ENCODE measurements around the gene KLF13. TPM values are rescaled to one million over a fixed set of nuclear protein-coding genes. Genes with fewer than 3 reads are reported as not detected.

The KLF13 gene
- total RNA-seq, 1 experiment from 2014 or later, result 14.1 TPM

- BruUV-seq (replicated peaks), result no TSS peak
These were observed 7.2 kb downstream of the KLF13 start for GRCh38 chr15:31333820-31334219.

DNA sequence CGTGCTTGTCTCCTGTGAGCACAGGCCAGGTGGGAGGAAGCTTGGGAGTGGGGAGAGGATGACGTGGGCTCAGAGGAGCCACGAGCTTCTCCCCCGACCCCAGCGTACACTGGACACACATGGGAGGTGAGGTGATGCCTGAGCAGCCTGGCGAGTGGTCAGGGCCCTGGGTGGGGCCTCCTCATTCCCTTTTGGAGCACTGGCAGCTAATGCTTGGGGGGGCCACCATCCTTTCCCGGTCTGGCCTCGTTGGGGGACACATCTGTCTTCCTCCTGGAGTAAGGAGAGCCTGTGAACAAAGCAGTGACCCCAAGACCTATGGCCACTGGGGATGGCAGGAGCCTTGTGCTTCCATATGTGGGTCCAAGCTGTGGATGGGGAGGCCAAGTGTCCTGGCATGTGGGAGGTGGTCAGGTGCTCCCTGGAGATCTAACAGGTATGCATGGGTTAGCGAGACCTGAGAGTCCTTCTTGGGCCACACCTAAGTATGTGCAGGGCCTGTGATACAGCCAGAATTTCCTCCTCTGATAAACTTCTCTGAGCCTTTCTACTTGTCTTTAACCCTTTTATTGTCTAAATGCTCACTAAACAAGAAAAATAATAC, 9.5 kb downstream of the KLF13 start:
- no TSS peak for BruUV-seq (replicated peaks)
- no peak for DNase-seq
- H3K27me3 Mint-ChIP-seq (ENCODE audit: unreplicated experiment), result no peaks in the 10 kb centered on the region
- TF ChIP-seq, protein P1, sequence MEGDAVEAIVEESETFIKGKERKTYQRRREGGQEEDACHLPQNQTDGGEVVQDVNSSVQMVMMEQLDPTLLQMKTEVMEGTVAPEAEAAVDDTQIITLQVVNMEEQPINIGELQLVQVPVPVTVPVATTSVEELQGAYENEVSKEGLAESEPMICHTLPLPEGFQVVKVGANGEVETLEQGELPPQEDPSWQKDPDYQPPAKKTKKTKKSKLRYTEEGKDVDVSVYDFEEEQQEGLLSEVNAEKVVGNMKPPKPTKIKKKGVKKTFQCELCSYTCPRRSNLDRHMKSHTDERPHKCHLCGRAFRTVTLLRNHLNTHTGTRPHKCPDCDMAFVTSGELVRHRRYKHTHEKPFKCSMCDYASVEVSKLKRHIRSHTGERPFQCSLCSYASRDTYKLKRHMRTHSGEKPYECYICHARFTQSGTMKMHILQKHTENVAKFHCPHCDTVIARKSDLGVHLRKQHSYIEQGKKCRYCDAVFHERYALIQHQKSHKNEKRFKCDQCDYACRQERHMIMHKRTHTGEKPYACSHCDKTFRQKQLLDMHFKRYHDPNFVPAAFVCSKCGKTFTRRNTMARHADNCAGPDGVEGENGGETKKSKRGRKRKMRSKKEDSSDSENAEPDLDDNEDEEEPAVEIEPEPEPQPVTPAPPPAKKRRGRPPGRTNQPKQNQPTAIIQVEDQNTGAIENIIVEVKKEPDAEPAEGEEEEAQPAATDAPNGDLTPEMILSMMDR (IDR thresholded peaks at IDR 0.05; ENCODE audit: unreplicated experiment), result no peak
- H3K27ac Mint-ChIP-seq (ENCODE audit: unreplicated experiment), result no peak overlapping the region
- CTCF ChIA-PET, result no interaction called here
- no peaks in the 10 kb centered on the region for H3K4me1 Mint-ChIP-seq (ENCODE audit: low read depth, unreplicated experiment)
- H3K4me3 Mint-ChIP-seq (ENCODE audit: low read depth, unreplicated experiment), result no peak overlapping the region
- no peaks in the 10 kb centered on the region for H3K9me3 Mint-ChIP-seq (ENCODE audit: low read depth, unreplicated experiment)
- intact Hi-C loops (cut with micrococcal nuclease; ENCODE audit: unreplicated experiment), result no loop called here
- no peaks in the 10 kb centered on the region for H3K36me3 Mint-ChIP-seq (ENCODE audit: insufficient read depth, unreplicated experiment)

More at GRCh38 chr15:31333820-31334219, 7.2 kb downstream of the KLF13 start:
- TF ChIP-seq, protein P1 (IDR thresholded peaks at IDR 0.05; ENCODE audit: unreplicated experiment), result no peak
- no peaks in the 10 kb centered on the region for H3K9me3 Mint-ChIP-seq (ENCODE audit: low read depth, unreplicated experiment)
- H3K27me3 Mint-ChIP-seq (ENCODE audit: unreplicated experiment), result no peaks in the 10 kb centered on the region
- H3K36me3 Mint-ChIP-seq (ENCODE audit: insufficient read depth, unreplicated experiment), result peaks cover 6% of the 10 kb centered on the region
- DNase-seq, result no peak
- CTCF ChIA-PET, result no interaction called here
- no peak overlapping the region for H3K27ac Mint-ChIP-seq (ENCODE audit: unreplicated experiment)
- H3K4me3 Mint-ChIP-seq (ENCODE audit: low read depth, unreplicated experiment), result no peak overlapping the region
- no peaks in the 10 kb centered on the region for H3K4me1 Mint-ChIP-seq (ENCODE audit: low read depth, unreplicated experiment)
- intact Hi-C loops (cut with micrococcal nuclease; ENCODE audit: unreplicated experiment), result no loop called here

GRCh38 chr15:31336593-31337295, 10.1 kb downstream of the KLF13 start:
- no peak for DNase-seq
- TF ChIP-seq, protein P1 (IDR thresholded peaks at IDR 0.05; ENCODE audit: unreplicated experiment), result no peak
- BruUV-seq (replicated peaks), result no TSS peak
- no peak overlapping the region for H3K27ac Mint-ChIP-seq (ENCODE audit: unreplicated experiment)
- no peaks in the 10 kb centered on the region for H3K36me3 Mint-ChIP-seq (ENCODE audit: insufficient read depth, unreplicated experiment)
- H3K4me1 Mint-ChIP-seq (ENCODE audit: low read depth, unreplicated experiment), result no peaks in the 10 kb centered on the region
- H3K4me3 Mint-ChIP-seq (ENCODE audit: low read depth, unreplicated experiment), result no peak overlapping the region
- CTCF ChIA-PET, result no interaction called here
- intact Hi-C loops (cut with micrococcal nuclease; ENCODE audit: unreplicated experiment), result no loop called here
- no peaks in the 10 kb centered on the region for H3K27me3 Mint-ChIP-seq (ENCODE audit: unreplicated experiment)
- no peaks in the 10 kb centered on the region for H3K9me3 Mint-ChIP-seq (ENCODE audit: low read depth, unreplicated experiment)

DNA sequence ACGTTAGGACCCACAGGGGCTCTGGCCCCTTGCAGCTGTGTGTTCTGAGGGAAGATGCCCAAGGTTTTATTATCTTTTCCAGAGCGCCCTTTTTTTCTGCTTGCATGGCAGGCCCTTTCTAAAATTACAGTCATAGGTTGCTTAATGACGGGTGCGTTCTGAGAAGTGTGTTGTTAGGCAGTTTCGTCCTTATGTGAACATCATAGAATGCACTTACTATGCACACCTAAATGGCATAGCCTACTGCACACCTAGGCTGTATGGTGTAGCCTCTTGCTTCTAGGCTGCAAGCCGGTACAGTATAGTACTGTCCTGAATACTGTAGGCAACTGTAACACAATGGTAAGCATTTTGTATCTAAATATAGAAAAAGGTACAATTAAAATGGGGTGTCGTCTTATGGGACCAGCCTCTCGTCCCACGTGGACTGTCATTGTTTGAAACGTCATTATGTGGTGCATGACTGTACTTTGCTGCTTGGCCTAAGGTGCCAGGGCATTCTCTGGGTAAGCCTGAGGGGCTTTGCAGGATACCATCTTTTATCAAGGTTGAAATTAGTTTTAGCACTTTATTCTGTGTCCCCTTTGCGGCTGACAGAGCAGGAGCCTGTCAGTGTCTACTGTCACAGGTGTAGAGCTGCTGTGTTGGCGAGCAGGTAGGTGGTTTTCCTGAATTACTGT, 10.9 kb downstream of the KLF13 start:
- H3K27me3 Mint-ChIP-seq (ENCODE audit: unreplicated experiment), result no peaks in the 10 kb centered on the region
- DNase-seq, result no peak
- TF ChIP-seq, protein P1 (IDR thresholded peaks at IDR 0.05; ENCODE audit: unreplicated experiment), result no peak
- CTCF ChIA-PET, result no interaction called here
- H3K4me3 Mint-ChIP-seq (ENCODE audit: low read depth, unreplicated experiment), result no peak overlapping the region
- intact Hi-C loops (cut with micrococcal nuclease; ENCODE audit: unreplicated experiment), result no loop called here
- BruUV-seq (replicated peaks), result no TSS peak
- H3K4me1 Mint-ChIP-seq (ENCODE audit: low read depth, unreplicated experiment), result no peaks in the 10 kb centered on the region
- no peak overlapping the region for H3K27ac Mint-ChIP-seq (ENCODE audit: unreplicated experiment)
- H3K9me3 Mint-ChIP-seq (ENCODE audit: low read depth, unreplicated experiment), result no peaks in the 10 kb centered on the region
- no peaks in the 10 kb centered on the region for H3K36me3 Mint-ChIP-seq (ENCODE audit: insufficient read depth, unreplicated experiment)
